ENCODE results near the gene MYOCD.
"Not testable (repeated sequence)": the region's sequence is repeated elsewhere in the genome, so short reads cannot be mapped to it uniquely, and the experiment has no call there.

MYOCD gene, protein sequence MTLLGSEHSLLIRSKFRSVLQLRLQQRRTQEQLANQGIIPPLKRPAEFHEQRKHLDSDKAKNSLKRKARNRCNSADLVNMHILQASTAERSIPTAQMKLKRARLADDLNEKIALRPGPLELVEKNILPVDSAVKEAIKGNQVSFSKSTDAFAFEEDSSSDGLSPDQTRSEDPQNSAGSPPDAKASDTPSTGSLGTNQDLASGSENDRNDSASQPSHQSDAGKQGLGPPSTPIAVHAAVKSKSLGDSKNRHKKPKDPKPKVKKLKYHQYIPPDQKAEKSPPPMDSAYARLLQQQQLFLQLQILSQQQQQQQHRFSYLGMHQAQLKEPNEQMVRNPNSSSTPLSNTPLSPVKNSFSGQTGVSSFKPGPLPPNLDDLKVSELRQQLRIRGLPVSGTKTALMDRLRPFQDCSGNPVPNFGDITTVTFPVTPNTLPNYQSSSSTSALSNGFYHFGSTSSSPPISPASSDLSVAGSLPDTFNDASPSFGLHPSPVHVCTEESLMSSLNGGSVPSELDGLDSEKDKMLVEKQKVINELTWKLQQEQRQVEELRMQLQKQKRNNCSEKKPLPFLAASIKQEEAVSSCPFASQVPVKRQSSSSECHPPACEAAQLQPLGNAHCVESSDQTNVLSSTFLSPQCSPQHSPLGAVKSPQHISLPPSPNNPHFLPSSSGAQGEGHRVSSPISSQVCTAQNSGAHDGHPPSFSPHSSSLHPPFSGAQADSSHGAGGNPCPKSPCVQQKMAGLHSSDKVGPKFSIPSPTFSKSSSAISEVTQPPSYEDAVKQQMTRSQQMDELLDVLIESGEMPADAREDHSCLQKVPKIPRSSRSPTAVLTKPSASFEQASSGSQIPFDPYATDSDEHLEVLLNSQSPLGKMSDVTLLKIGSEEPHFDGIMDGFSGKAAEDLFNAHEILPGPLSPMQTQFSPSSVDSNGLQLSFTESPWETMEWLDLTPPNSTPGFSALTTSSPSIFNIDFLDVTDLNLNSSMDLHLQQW

DNA sequence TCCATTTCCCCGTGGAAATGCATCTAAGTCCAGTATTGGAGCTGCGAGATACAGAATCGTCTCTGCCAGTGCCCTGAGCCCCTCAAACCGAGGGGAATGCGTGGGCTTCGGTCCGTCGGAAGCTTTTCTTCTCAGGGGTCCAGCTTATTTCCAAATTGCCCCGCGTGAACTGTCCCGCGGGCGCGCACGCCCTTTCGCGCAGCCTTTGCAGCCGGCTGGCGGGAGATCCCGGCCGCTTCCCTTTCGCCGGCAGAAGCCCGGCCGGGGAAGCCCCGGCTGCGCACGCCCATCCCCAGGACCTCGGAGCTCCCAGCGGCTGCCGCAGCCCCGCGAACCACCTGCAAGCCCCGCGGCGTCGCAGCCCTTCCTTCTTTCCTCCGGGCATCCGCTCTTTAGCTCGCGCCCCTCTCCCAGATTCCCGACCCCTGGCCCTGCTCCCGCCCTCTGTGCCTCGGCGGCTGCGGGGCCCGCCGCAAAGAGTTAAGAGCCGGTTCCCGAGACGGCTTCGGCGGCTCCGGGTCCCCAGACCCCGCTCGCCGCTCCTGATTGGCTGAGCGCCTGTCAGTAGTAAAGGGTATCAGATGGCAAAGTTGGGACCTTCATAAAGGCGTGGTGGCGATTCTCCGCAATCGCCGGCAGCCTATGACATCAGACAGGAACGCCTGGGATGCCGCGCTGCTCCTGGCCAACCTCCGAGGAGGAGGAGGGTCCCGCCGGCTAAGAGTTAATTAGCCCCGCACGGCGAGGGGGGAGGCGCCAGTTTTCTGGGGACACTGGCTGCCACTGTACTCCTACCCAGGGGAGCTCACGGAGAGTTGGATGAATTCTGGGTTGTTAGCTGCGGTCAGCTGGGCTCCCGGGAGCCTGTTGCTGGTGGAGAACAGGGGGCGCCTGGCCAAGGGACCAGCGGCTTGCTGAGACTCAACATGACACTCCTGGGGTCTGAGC is at the start of gene MYOCD:
TSS of gene MYOCD (plus strand) at position 628 of the 948 bp plus-strand sequence. CDS start at position 927, 299 bp downstream.
- no peak for DNase-seq

DNA sequence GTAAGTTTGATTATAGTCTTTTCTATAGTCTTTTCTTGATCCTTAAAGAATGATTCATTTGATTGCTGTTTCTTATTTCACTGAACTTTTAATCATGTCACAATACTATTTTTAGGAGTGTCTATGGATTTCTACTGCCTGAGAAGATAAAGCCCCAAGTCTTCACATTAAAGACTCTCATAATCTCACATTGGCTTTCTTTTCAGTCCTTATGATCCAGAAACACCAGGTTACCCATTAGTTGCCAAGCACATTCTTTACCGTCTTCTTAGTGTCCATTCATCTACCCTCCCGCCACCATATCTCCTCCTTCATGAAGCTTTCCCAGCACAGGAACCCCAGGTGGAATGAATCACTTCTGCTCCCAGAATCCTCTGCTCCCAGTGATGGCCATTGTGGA is 49.5 kb upstream of the MYOCD start:
- DNase-seq = no peak

DNA sequence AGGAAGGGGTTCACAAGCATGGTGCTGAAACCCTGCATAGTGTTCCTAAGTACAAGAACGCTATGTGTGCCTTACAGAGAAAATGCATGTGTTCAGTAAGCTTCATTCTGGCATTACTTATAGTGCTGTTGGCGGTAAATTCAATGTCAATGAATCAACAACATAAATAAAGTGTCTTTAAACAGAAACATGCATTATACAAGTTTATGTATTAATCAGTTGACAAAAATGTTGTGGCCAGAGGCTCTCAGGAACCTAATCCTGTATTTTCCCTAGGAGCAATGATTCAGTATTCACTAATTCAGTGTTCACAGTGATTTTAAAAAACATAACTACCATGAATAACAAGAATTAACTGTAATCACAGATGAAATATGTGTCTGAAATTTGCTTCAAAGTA is 47.1 kb upstream of the MYOCD start:
- no peak for DNase-seq

DNA sequence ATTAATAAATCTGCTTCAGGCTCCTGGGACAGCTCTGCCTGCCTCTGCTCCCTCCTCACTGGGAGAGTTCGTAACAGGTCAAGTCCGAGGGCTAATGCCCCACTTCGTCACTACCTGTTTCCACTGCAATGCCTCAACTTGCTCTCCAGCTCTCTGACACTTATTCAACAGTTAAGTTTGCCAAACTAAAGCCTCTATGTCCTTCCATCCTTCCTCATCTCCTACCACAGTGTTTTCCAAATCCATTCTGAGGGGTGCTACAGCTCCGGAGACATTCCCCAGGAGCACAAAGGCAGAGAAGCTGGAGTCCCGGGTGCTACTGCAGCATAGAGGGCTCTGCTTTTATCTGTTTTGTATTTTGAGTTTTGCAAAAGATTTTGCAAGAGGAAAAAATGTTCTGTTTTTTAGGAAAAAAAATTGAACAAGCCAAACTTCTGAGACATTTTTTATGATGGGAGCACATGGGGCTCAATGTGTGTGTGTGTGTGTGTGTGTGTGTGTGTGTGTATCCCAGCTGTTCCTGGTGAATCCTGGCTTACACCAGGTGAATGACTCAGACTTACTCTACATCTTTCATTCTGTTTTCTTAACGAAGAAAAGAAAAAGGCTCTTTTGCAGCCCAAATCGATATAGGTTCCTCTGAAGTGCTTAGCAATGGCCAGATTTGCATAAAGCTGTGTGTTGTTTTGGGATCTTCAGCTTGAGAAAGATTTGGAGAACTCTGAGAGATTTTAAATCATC is 46.1 kb upstream of the MYOCD start:
- no peak for DNase-seq

DNA sequence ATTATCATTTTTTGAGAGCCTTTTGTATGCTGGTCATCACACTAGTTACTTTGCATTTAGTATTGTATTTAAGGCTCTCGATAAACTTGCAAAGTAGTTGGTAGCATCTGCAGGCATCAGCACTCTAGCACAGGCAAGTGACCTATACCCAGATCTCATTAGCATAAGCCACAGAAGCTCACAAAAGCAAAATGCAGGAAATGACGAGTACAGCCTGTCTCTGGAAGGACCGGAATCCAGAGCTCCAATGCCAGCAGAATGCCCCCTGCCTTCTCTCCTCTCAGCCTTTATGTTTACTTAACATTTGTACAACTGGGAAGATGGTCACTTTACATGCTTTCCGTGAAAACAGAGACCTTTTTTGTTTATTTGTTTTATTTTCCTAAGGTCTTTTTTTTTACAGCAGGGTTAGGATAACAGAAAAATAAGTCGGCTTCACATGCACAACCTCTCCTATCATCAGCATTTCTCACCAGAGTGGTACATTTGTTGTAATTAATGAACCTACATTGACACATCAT is 45.4 kb upstream of the MYOCD start:
- no peak for DNase-seq

DNA sequence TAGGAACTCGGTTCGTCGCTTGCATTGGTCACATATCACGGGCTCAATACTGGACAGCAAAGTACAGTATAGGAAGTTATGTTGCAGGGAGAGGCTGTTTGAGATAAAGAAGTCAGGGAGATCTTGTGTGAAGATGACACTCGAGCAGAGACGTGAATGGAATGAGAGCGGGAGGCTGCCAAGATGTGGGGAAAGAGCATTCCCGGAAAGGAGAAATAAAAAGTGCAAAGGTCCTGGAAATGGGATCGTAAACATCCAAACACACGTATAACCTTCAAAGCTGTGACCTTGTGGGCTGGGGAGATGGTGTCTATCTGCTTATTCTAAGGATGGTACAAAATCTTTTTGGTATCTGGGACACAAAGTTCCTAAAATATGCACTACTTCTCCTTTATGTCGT is 43.0 kb upstream of the MYOCD start:
- DNase-seq = no peak

DNA sequence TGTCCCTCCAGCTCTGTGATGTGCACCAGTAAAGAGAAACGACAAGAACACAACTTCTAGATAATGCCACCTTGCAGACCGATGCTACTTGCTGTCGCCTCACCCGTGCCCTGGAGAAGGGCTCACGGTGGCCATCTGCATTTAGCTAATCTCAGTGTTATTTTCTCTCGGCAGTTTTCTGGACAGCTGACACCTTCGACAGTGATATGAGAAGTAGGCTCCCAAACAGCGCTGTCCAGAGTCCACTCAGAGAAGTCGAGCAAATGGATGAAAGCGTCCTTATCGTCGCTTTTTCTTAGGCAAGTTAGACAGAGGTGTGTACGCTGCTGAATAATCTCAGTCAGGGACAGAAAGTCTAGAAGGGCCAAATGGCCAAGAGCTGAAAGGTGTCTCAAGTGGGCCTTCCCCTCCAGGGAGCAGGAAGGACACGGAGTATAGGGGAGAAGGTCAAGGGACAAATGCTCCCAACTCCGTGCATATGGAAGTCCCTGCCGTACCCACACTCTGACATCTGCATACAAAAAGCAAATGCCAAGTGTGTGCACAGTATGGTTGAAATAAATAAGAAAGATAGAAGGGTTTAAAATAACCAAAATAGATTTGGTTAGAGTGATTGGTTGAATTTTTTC is 42.4 kb upstream of the MYOCD start:
- no peak for DNase-seq

DNA sequence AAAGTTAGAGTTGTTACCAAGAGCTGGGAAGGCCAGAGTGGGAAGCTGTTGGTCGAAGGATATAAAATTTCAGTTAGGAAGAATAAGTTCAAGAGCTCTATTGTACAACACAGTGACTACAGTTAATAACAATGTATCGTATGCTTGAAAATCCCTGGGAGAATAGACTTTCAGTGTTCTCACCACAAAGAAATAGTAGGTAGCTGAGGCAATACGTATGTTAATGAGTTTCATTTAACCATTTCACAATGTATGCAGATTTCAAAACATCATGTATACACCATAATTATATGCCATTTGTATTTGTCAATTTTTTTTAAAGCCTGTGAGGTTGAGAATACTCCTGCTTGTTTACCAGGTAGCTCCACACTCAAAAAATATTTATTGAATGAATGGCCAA is 41.5 kb upstream of the MYOCD start:
- no peak for DNase-seq

DNA sequence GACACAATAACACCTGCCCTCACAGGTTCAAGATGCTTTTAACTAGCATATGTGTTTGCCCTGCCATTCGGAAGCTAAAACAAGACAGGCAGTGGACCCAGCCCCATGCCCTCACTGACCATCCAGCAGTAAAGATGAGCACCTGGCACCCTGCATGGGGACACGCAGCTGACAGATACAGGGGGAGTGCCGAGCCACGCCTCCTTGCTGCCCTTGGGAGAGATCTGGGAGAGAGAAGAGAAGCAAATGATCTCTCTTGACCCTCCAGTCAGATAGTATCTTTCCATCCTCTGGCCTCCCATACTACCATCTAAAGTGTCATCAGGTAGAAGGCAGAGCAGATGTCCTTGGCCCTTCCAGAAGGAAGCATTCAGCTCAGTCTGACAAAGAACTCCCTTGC is 40.6 kb upstream of the MYOCD start:
- DNase-seq = no peak

DNA sequence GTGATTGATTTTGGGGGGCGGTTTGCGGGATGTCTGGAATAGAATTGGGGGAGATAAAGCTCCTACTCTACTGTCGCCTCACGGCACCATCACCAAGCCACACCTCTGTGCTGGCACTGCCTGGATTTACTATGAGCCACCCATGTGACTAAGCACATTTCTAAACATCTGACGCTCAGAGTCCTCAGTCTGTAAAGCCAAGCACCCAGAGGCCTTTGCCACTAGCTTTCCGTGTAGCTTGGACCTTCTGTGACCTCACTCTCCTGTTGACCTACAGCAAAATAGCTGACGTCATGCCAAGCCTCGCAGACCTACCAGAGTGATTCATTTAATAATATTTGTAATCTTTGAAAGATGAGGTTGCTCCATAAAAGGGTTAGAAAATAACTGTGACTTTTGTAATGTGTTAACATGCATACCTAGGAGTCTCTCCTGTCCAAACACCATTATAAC is 38.5 kb upstream of the MYOCD start:
- no peak for DNase-seq

DNA sequence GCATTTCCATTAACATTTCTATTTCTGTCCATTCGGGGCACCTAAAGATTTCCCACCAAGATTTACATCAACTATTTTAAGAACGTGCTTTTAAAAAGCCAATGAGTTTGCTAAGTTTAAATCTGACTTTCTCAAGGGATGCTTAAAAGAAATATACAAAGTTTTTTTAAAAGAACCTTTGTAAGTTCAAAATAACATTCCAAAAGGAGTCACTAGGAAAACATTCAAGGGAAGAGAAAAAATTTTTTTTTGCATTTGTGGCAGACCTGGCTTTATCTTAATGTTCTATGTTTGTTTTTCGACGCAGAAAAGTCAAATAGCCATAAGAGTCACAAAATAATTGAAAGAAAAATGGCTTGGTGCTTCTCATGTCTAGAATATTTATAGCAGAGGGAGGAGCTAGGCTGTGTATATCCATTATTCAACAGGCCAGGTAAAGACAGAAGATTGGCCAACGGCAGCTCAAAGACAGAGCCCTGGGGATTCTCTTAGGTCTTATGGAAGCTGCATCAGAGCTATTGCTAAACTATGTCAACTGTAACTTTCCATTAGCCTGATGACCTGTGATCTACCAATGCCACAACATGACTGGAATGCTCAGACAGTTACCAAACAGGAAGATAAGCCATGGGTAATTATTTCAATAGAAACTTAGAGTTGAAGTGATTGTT is 37.8 kb upstream of the MYOCD start:
- no peak for DNase-seq

DNA sequence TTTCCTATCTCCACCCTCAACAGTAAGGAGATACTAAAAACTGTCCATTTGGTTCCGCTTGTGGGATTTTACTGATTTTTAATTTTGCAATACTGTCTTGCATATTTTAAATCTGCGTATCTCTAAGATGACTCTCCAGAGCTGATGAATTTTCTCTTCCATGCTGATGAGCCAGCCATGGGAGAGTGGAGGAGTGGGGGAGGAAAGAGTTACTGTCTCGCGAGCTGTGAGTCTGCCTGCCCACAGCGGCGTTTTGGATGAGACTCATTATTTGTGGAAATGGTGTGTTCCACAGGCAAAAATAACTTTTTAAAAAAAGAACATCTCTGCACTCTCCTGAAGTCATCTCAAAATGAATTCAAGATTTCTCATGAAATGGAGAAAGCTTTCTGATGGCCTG is 34.6 kb upstream of the MYOCD start:
- DNase-seq = no peak

DNA sequence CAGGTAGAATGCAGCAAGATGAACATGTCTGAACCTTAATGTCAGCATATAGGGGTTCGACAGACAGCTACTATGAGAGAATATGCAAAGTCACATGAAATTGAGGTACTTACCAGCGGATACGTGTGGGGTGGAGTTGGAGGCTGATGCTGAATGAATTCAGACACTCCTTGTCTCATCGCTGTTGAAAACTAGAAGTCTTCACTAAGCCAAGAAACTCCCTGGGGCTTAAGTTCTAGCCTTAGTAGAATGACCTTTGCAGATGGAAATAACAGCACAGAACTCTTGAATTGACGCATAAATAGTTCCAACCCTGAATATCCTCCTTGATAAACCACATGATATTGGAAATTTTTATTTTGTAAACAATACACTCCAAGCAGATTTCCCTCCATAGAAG is 32.9 kb upstream of the MYOCD start:
- DNase-seq = no peak

DNA sequence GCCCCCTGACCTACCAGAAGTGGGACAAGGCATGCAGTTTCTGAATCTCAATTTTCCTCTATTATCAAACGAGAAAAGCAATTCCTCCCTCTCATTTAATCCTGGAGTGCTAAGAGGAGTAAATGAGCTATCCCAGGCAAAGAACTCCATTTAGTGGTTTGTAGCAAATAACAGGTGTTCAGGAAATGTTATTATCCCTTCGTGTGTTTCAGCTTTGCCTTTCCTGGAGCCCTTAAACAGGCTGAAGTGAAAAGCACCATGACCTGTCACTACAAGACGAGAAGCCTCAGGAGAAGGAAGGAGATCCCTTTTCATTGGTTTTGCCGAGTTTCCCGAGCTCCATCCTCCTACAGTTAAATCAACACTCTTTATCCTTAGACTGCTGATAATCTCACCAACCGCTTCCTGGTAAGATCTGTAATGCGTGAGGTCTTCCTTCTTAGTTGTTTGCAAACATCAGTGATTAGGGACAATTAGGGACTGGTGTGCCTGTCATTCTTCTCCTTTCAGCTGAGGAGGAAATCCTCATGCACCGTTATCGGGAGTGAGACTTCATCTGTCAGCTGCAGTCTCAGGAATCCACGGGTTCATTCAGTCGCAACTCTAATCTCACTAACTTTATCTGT is 30.8 kb upstream of the MYOCD start:
- DNase-seq = no peak

DNA sequence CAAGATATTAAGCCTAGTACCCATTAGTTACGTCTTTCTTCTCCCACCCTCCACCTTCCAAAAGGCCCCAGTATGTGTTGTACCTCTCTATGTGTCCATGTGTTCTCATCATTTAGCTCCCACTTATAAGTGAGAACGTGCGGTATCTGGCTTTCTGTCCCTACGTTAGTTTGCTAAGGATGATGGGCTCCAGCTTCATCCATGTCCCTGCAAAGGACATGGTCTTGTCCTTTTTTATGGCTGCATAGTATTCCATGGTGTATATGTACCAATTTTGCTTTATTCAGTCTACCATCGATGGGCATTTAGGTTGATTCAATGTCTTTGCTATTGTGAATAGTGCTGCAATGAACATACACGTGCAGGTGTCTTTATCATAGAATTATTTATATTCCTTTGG is 29.7 kb upstream of the MYOCD start:
- not testable (repeated sequence) for DNase-seq

DNA sequence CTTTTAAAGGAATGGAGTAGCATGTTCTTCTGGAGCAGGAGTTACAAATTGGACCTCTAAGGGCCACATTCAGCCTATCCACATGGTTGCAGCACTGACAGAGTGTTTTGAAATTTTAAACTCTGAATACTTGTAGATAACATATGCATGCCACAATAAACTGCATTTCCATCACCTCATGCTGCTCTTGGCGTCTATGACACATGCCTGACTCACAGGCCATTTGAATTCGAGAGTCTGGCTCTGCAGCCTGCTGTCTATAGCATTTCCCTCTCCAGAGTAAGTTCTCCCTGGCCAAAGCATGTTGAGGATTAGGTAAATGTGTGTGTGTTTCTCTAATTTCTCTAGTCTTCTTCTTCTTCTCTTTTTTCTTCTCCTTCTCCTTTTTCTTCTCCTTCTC is 28.7 kb upstream of the MYOCD start:
- no peak for DNase-seq

DNA sequence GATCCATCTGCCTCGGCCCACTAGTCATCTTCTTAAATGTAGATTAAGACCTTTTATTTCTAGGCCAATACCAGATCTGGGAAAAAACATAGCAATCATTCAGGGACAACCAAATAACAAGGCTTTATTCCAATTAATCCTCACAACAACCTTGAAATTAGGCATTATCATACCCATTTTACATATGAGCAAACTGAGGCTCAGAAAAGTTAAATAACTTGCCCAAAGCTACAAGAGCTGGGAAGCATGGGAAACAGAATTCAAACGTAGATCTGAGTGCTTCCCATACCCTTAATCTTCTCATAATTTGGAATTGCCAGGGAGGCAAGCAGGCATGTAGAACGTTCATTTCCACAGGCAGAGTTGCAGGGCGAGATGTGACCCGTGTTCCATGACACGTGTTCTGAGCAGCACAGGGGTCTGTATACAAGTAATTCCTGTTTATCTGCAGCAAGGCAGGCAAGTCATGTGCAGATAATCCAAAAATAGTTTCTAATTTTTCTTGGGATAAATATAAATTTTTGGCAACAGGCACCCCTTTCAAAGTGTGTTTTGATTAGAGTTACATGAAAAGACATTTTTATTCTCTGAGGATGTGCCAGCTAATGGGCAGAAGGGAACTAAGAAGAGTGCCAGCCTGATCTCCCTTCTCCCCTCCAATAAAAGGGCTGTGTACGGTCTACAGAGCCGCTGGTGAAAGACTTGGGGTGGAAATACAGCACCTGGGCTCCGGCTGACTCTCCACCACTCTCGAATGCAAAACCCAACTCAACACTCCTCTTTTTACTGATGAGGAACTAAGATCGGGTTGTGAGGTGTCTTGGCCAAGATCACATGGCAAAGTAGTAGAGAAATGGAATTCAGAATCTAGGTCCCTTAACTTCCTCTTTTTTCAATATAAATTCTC is 27.7 kb upstream of the MYOCD start:
- no peak for DNase-seq

DNA sequence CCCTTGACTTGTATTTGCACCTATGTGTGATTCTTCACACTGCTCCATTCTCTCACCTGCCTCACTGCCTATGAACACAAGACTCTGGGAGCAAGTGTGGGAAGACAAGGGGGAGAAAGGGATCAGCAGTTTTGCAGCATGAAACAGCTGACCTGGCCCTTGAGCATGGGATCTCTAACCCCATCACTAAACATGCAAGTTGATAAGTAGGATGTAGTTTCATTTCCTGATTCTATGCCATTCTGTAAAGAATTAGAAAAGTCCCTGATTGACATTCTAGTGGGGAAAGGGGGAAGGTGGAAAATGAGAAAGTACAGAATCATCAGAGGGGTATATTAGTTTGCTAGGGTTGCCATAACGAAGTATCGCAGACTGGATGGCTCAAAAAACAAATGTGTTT is 25.3 kb upstream of the MYOCD start:
- no peak for DNase-seq

DNA sequence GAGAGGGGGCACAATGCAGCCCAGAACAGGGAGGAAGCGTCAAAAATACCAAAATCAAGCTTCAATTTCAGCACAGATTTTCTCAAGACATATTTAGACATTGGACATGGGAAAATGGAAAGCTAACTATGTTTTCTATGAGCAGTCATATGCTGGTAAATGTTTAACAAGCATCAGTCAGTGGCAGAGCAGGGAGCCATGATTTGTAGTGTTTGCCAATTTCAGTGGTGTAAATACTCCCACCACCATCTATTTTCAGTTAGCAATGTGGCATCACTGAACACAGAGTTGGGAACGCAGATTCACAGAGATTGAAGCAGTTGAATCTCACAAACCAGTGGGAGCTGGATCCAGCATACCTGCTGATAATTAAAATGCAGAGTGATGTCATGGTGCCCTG is 24.6 kb upstream of the MYOCD start:
- no peak for DNase-seq

All from activated CD8-positive, alpha-beta memory T cell treated with anti-CD3 and anti-CD28 coated beads for 24 hours (primary cell).